ENCODE measurements around the gene RPL15. TPM values are rescaled to one million over a fixed set of nuclear protein-coding genes. Genes with fewer than 3 reads are reported as not detected.

The RPL15 gene
- total RNA-seq, 1 experiment from 2014 or later, result 864 TPM

- DNase-seq (ENCODE audit: low read depth, low spot score) (no peak), ATAC-seq (no peak)
- in situ Hi-C loops (cut with HindIII; ENCODE audit: low pct_unique_long_range_greater_than_20kb, low sequenced_read_pairs), result no loop called here
- no peak overlapping the region for H3K4me3 ChIP-seq (ENCODE audit: low read depth in 2 of 2, low read length in 2 of 2)
- no TSS peak for BruUV-seq (replicated peaks)
- no peaks in the 10 kb centered on the region for H3K27me3 ChIP-seq (ENCODE audit: control insufficient read depth, insufficient read depth, low read length)
- no peak overlapping the region for H3K27ac ChIP-seq (ENCODE audit: low read length)
- H3K36me3 ChIP-seq (ENCODE audit: control insufficient read depth, insufficient read depth, low read length), result no peaks in the 10 kb centered on the region
- no peaks in the 10 kb centered on the region for H3K4me1 ChIP-seq (ENCODE audit: control insufficient read depth, insufficient read depth, low read length)
- TF ChIP-seq CTCF (IDR thresholded peaks at IDR 0.05) (no peak), TCF7L2 (IDR thresholded peaks at IDR 0.05; ENCODE audit: low read depth, low read length) (no peak), POLR2AphosphoS5 (IDR thresholded peaks at IDR 0.05; ENCODE audit: low read depth, low read length) (no peak), REST (IDR thresholded peaks at IDR 0.05; ENCODE audit: insufficient read depth in 1 of 2, low read depth in 2 of 2, low read length in 1 of 2) (no peak), SIN3A (IDR thresholded peaks at IDR 0.05; ENCODE audit: borderline replicate concordance, insufficient read depth, low read depth, low read length) (no peak)
- no peaks in the 10 kb centered on the region for H3K9me3 ChIP-seq (ENCODE audit: control insufficient read depth, insufficient read depth, low read depth, low read length)
- CTCF ChIA-PET, result interaction anchor here (0.7 kb wide), 1 partner anchor 12 kb away, joined by 9 read pairs; no protein-coding TSS in a partner anchor
- POLR2A ChIA-PET, result no interaction called here
- intact Hi-C loops (cut with micrococcal nuclease; ENCODE audit: unreplicated experiment), result no loop called here
Observed at GRCh38 chr3:23900744-23901143, 16.2 kb upstream of the RPL15 start.

- in situ Hi-C loops (cut with HindIII; ENCODE audit: low pct_unique_long_range_greater_than_20kb, low sequenced_read_pairs), result no loop called here
- TF ChIP-seq TCF7L2 (IDR thresholded peaks at IDR 0.05; ENCODE audit: low read depth, low read length) (no peak), POLR2AphosphoS5 (IDR thresholded peaks at IDR 0.05; ENCODE audit: low read depth, low read length) (no peak), REST (IDR thresholded peaks at IDR 0.05; ENCODE audit: insufficient read depth in 1 of 2, low read depth in 2 of 2, low read length in 1 of 2) (no peak), SIN3A (IDR thresholded peaks at IDR 0.05; ENCODE audit: borderline replicate concordance, insufficient read depth, low read depth, low read length) (no peak), CTCF (IDR thresholded peaks at IDR 0.05) (no peak)
- POLR2A ChIA-PET, result no interaction called here
- intact Hi-C loops (cut with micrococcal nuclease; ENCODE audit: unreplicated experiment), result no loop called here
- Histone ChIP-seq H3K9me3 (ENCODE audit: control insufficient read depth, insufficient read depth, low read depth, low read length) (no peaks in the 10 kb centered on the region), H3K4me3 (ENCODE audit: low read depth in 2 of 2, low read length in 2 of 2) (no peak overlapping the region), H3K27ac (ENCODE audit: low read length) (no peak overlapping the region), H3K4me1 (ENCODE audit: control insufficient read depth, insufficient read depth, low read length) (no peaks in the 10 kb centered on the region), H3K27me3 (ENCODE audit: control insufficient read depth, insufficient read depth, low read length) (no peaks in the 10 kb centered on the region), H3K36me3 (ENCODE audit: control insufficient read depth, insufficient read depth, low read length) (no peaks in the 10 kb centered on the region; the same call in 1 of the 2 replicates)
- BruUV-seq (replicated peaks), result no TSS peak
- no peak for ATAC-seq
- CTCF ChIA-PET, result no interaction called here
- DNase-seq (ENCODE audit: low read depth, low spot score), result no peak
Observed at GRCh38 chr3:23904545-23904944, 12.4 kb upstream of the RPL15 start.

Measured in Panc1 (cell line).